HepG2 (cell line): ENCODE results near the gene CSNK1A1. TPM values are rescaled to one million over a fixed set of nuclear protein-coding genes. Genes with fewer than 3 reads are reported as not detected.

ENCODE experiments used
- ATAC-seq: fragments of 200-7000 bp; cut with Tn5 transposase; 3 replicates; pipeline ENCODE4 v1.9.1; 2020; ENCODE audit warnings: mild to moderate bottlenecking, moderate library complexity
- BruUV-seq: library from RNA; stranded (reverse); fragments of 400-500 nt; replicated peaks from 2 replicates; lab custom pipeline; 2021; lab: Mats Ljungman, UMichigan
- CTCF ChIA-PET: fragments of 300-600 bp; formaldehyde crosslinking; extraction: SDS; loops from one replicate; lab custom pipeline; 2021; ENCODE audit warnings: low total read pairs, inconsistent platforms, low intra/inter-chr PET ratio; lab: Yijun Ruan, JAX
- POLR2A ChIA-PET: fragments of 350-600 bp; sonication (Branson Sonifier 250); formaldehyde crosslinking; loops from one replicate; lab custom pipeline; 2020; ENCODE audit warnings: antibody characterized with exemption, inconsistent platforms; lab: Yijun Ruan, JAX
- DNase-seq: peaks from one replicate; pipeline ENCODE4 v3.0.0-alpha.2; 2015; ENCODE audit warnings: low spot score
- FAIRE-seq: peaks from 3 replicates; lab custom pipeline; 2011; peaks lifted over from hg19 to GRCh38; lab: Jason Lieb, UNC
- H2AFZ ChIP-seq: one replicate; pipeline ENCODE4 v1.6.1; 2011; ENCODE audit warnings: low read length, inconsistent platforms
- H3K27ac ChIP-seq: fragments of 300-600 bp; 3 replicates; pipeline ENCODE4 v1.8.0; 2011; ENCODE audit warnings: mixed run types, mild to moderate bottlenecking, mixed read lengths, low read length, inconsistent platforms; ENCODE audit not compliant: insufficient read depth; ENCODE audit errors: extremely low read length
- H3K27me3 ChIP-seq, 2 experiments: fragments of 200-600 bp in 1 of 2; 2 replicates in 1 of 2; 3 replicates in 1 of 2; pipeline versions ENCODE4 v1.6.0 to v1.8.0; 2011; ENCODE audit warnings: low read length in 2 of 2, mild to moderate bottlenecking in 2 of 2, moderate library complexity in 2 of 2, inconsistent platforms in 1 of 2; ENCODE audit not compliant: insufficient read depth in 2 of 2, control insufficient read depth in 1 of 2
- H3K36me3 ChIP-seq, 2 experiments: fragments of 200-600 bp in 1 of 2; replicated peaks in 1 of 2; 2 replicates in 1 of 2; 3 replicates in 1 of 2; pipeline versions ENCODE4 v1.5.1 to v1.8.0; 2011; ENCODE audit warnings: low read length in 2 of 2, inconsistent platforms in 1 of 2; ENCODE audit not compliant: insufficient read depth in 2 of 2, control insufficient read depth in 1 of 2
- H3K4me1 ChIP-seq: 2 replicates; pipeline ENCODE4 v1.5.1; 2012; ENCODE audit warnings: low read length, inconsistent platforms; ENCODE audit not compliant: insufficient read depth
- H3K4me2 ChIP-seq: 2 replicates; pipeline ENCODE4 v1.6.0; 2011; ENCODE audit warnings: low read depth, low read length, inconsistent platforms
- H3K4me3 ChIP-seq, 3 experiments: fragments of 200-600 bp in 1 of 3; sonication (generic), shearing (Covaris generic) in 1 of 3; replicated peaks in 1 of 3; 2 replicates each; pipeline ENCODE4 v1.5.1; 2011 to 2016; ENCODE audit warnings: low read length in 3 of 3, inconsistent platforms in 2 of 3, low read depth in 2 of 3, mild to moderate bottlenecking in 2 of 3, control low read depth in 1 of 3, mixed read lengths in 1 of 3; ENCODE audit not compliant: insufficient read depth in 1 of 3
- H3K79me2 ChIP-seq: one replicate; pipeline ENCODE4 v1.6.1; 2011; ENCODE audit warnings: low read length, inconsistent platforms; ENCODE audit not compliant: insufficient read depth
- H3K9ac ChIP-seq: 2 replicates; pipeline ENCODE4 v1.6.0; 2011; ENCODE audit warnings: mild to moderate bottlenecking, low read depth, low read length, inconsistent platforms; ENCODE audit not compliant: insufficient read depth
- H3K9me3 ChIP-seq: 2 replicates; pipeline ENCODE4 v1.5.1; 2012; ENCODE audit warnings: mild to moderate bottlenecking, low read length
- H4K20me1 ChIP-seq: 2 replicates; pipeline ENCODE4 v1.6.0; 2011; ENCODE audit warnings: inconsistent platforms, mild to moderate bottlenecking, low read length, moderate library complexity; ENCODE audit not compliant: insufficient read depth
- FOSL2 ChIP-seq: sonication (generic); formaldehyde crosslinking; IDR thresholded peaks from 2 replicates; pipeline ENCODE4 v1.4.0; 2020; ENCODE audit warnings: missing genetic modification reagents
- FOXA1 ChIP-seq, 2 experiments: fragments of 450-650 bp in 1 of 2; sonication (generic) in 1 of 2; formaldehyde crosslinking in 1 of 2; IDR thresholded peaks; 2 replicates each; pipeline versions ENCODE4 v1.4.0 to v1.6.1; 2016 to 2020; ENCODE audit warnings: missing genetic modification reagents in 1 of 2
- GATAD2A ChIP-seq: IDR thresholded peaks from 2 replicates; pipeline ENCODE4 v1.6.1; 2016
- JUN ChIP-seq: sonication (generic); formaldehyde crosslinking; IDR thresholded peaks from 2 replicates; pipeline ENCODE4 v1.4.0; 2020; ENCODE audit warnings: mild to moderate bottlenecking, missing genetic modification reagents
- PITX1 ChIP-seq: sonication (generic); formaldehyde crosslinking; IDR thresholded peaks from 2 replicates; pipeline ENCODE4 v1.5.1; 2020; ENCODE audit warnings: mild to moderate bottlenecking, missing genetic modification reagents
- RARA ChIP-seq: IDR thresholded peaks from 2 replicates; pipeline ENCODE4 v1.6.1; 2016; ENCODE audit warnings: missing genetic modification reagents, missing compliant biosample characterization
- RBFOX2 ChIP-seq: fragments of 200-400 bp; formaldehyde crosslinking; IDR thresholded peaks from 2 replicates; pipeline ENCODE4 v1.6.1; 2017; ENCODE audit warnings: low read depth, mild to moderate bottlenecking, low read length
- SNAI1 ChIP-seq: sonication (generic); formaldehyde crosslinking; IDR thresholded peaks from 2 replicates; pipeline ENCODE4 v1.5.0; 2020; ENCODE audit warnings: mild to moderate bottlenecking, missing genetic modification reagents, borderline replicate concordance
- SP140L ChIP-seq: sonication (generic); formaldehyde crosslinking; IDR thresholded peaks from 2 replicates; pipeline ENCODE4 v1.4.0; 2020; ENCODE audit warnings: missing genetic modification reagents, borderline replicate concordance
- SP5 ChIP-seq: IDR thresholded peaks from 2 replicates; pipeline ENCODE4 v1.6.1; 2016; ENCODE audit warnings: low read depth, borderline replicate concordance
- ZFP62 ChIP-seq: sonication (generic); formaldehyde crosslinking; IDR thresholded peaks from 2 replicates; pipeline ENCODE4 v1.4.0; 2020; ENCODE audit warnings: missing genetic modification reagents
- ZFY ChIP-seq: sonication (generic); formaldehyde crosslinking; IDR thresholded peaks from 2 replicates; pipeline ENCODE4 v1.4.0; 2020; ENCODE audit warnings: missing genetic modification reagents
- ZNF792 ChIP-seq: IDR thresholded peaks from 2 replicates; pipeline ENCODE4 v1.6.1; 2016
- WGBS: methylation state at CpG from one replicate; pipeline ENCODE4 v1.1.6; 2017; ENCODE audit warnings: low lambda C conversion rate; 5-methylcytosine and 5-hydroxymethylcytosine counted together
- in situ Hi-C: cut with HindIII; loops from 2 replicates; pipeline ENCODE4 v1.10.0; 2017; ENCODE audit warnings: low pct_unique_long_range_greater_than_20kb; ENCODE audit not compliant: extremely low pct_ligation_motif_present
- intact Hi-C: fragments of 100-400 bp; cut with micrococcal nuclease; formaldehyde crosslinking; loops from one replicate; pipeline ENCODE4 v1.10.0; 2022; ENCODE audit not compliant: unreplicated experiment
- polyA plus RNA-seq, 8 experiments: library from polyadenylated mRNA; depleted of rRNA in 3 of 8; stranded (reverse) in 7 of 8; unstranded in 1 of 8; fragments of >200 nt; fragmentation: Illumina TruSeq in 4 of 8; extraction: Trizol in 4 of 8; gene quantifications; 2 replicates each; pipeline versions ENCODE4 v1.2.1 to v1.2.3, GENCODE V29; 2011 to 2016; ENCODE audit warnings: low read depth in 4 of 8, missing spikeins in 1 of 8, mixed read lengths in 1 of 8; ENCODE audit not compliant: insufficient read depth in 1 of 8
- total RNA-seq, 5 experiments: library from RNA; depleted of rRNA; stranded (reverse); fragments of >200 nt; fragmentation: Illumina TruSeq; extraction: Trizol; gene quantifications; 2 replicates each; pipeline ENCODE4 v1.2.3, GENCODE V29; 2016; ENCODE audit warnings: low read depth in 1 of 5
- TF ChIP-seq, protein P1 (sequence below): sonication (generic); formaldehyde crosslinking; IDR thresholded peaks from 2 replicates; pipeline ENCODE4 v1.5.1; 2020; ENCODE audit warnings: mild to moderate bottlenecking, missing genetic modification reagents, moderate library complexity
- TF ChIP-seq, protein P2 (sequence below): sonication (generic); formaldehyde crosslinking; IDR thresholded peaks from 2 replicates; pipeline ENCODE4 v1.4.0; 2020; ENCODE audit warnings: missing genetic modification reagents
- TF ChIP-seq, protein P3 (sequence below): sonication (generic); formaldehyde crosslinking; conservative IDR thresholded peaks from 2 replicates; pipeline ENCODE4 v1.4.0; 2020; ENCODE audit warnings: mild to moderate bottlenecking, missing genetic modification reagents, moderate library complexity

The CSNK1A1 gene
- total and polyA plus RNA-seq, 2 of the 13 experiments (the other 11 are each of a cell fraction or from before 2014, with no cell fraction given) = 89.0 to 149 TPM

DNA sequence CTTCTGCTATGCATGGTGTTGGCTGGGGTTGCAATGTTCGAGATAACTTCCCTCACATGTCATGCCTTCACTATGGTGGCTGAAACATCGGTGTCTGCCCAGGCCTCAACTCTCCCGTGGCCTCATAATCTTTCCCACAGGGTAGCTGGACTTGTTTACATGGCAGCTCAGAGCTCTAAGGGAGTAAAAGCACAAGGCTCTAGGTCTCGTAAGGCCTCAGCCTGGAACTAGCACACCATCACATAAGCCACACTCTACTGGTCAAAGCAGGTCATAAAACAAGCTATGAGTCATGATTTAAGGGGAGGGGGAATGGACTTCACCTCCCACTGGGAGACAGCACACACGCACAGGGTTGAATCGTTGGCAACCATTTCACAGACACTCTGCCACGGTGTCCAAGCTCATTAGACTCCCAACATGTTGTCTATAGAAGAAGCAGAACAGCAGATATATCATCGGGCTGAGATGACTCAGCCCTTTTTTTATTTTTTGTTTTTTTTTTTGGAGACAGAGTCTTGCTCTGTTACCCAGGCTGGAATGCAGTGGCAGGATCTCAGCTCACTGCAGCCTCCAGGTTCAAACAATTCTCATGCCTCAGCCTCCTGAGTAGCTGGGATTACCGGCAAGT lies 105.4 kb downstream of the CSNK1A1 start:
- DNase-seq (peak; percentile 88), FAIRE-seq (peak; percentile 89), ATAC-seq (peak; percentile 70)
- Histone ChIP-seq H3K9me3 (no peaks in the 10 kb centered on the region), H3K79me2 (no peaks in the 10 kb centered on the region), H2AFZ (peak overlapping the region; percentile 35), H3K4me1 (peaks cover 68% of the 10 kb centered on the region), H3K27ac (peak overlapping the region; percentile 60), H3K9ac (peak overlapping the region; percentile 52), H3K36me3 (no peaks in the 10 kb centered on the region), H3K4me3 (peak overlapping the region in 1 of 3 experiments; percentile 19; a peak in 2 of 6 replicates), H3K27me3 (no peaks in the 10 kb centered on the region), H3K4me2 (peak overlapping the region; percentile 52), H4K20me1 (no peaks in the 10 kb centered on the region)
- BruUV-seq = no TSS peak
- in situ Hi-C loops = no loop called here
- POLR2A ChIA-PET = interaction anchor here (1.5 to 2.3 kb wide), 5 partner anchors 9 to 273 kb away, joined by 3 to 13 read pairs (median 10); partner anchors contain the start of gene CSNK1A1
- WGBS = 20% methylated on average over 8 of the region's 9 CpGs
- intact Hi-C loops = no loop called here
- CTCF ChIA-PET = no interaction called here
- TF ChIP-seq GATAD2A (CRISPR knock-in tag) = 0 out of 2 replicates have a peak, but pooled peaks have one; percentile 24
- TF ChIP-seq RBFOX2 = no peak
- peak; percentile 54; the same call in 1 of the 2 replicates for TF ChIP-seq ZFY (CRISPR knock-in tag)
- TF ChIP-seq, protein P1, sequence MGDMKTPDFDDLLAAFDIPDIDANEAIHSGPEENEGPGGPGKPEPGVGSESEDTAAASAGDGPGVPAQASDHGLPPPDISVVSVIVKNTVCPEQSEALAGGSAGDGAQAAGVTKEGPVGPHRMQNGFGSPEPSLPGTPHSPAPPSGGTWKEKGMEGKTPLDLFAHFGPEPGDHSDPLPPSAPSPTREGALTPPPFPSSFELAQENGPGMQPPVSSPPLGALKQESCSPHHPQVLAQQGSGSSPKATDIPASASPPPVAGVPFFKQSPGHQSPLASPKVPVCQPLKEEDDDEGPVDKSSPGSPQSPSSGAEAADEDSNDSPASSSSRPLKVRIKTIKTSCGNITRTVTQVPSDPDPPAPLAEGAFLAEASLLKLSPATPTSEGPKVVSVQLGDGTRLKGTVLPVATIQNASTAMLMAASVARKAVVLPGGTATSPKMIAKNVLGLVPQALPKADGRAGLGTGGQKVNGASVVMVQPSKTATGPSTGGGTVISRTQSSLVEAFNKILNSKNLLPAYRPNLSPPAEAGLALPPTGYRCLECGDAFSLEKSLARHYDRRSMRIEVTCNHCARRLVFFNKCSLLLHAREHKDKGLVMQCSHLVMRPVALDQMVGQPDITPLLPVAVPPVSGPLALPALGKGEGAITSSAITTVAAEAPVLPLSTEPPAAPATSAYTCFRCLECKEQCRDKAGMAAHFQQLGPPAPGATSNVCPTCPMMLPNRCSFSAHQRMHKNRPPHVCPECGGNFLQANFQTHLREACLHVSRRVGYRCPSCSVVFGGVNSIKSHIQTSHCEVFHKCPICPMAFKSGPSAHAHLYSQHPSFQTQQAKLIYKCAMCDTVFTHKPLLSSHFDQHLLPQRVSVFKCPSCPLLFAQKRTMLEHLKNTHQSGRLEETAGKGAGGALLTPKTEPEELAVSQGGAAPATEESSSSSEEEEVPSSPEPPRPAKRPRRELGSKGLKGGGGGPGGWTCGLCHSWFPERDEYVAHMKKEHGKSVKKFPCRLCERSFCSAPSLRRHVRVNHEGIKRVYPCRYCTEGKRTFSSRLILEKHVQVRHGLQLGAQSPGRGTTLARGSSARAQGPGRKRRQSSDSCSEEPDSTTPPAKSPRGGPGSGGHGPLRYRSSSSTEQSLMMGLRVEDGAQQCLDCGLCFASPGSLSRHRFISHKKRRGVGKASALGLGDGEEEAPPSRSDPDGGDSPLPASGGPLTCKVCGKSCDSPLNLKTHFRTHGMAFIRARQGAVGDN (CRISPR knock-in tag) = peak; percentile 35; the same call in 1 of the 2 replicates
- no peak for TF ChIP-seq ZFP62 (CRISPR knock-in tag)
- peak; percentile 34; the same call in 1 of the 2 replicates for TF ChIP-seq ZNF792 (CRISPR knock-in tag)
- peak; percentile 64; the same call in 1 of the 2 replicates for TF ChIP-seq SP5 (CRISPR knock-in tag)
- TF ChIP-seq, protein P2, sequence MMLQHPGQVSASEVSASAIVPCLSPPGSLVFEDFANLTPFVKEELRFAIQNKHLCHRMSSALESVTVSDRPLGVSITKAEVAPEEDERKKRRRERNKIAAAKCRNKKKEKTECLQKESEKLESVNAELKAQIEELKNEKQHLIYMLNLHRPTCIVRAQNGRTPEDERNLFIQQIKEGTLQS (CRISPR knock-in tag) = peak; percentile 87
- TF ChIP-seq, protein P3, sequence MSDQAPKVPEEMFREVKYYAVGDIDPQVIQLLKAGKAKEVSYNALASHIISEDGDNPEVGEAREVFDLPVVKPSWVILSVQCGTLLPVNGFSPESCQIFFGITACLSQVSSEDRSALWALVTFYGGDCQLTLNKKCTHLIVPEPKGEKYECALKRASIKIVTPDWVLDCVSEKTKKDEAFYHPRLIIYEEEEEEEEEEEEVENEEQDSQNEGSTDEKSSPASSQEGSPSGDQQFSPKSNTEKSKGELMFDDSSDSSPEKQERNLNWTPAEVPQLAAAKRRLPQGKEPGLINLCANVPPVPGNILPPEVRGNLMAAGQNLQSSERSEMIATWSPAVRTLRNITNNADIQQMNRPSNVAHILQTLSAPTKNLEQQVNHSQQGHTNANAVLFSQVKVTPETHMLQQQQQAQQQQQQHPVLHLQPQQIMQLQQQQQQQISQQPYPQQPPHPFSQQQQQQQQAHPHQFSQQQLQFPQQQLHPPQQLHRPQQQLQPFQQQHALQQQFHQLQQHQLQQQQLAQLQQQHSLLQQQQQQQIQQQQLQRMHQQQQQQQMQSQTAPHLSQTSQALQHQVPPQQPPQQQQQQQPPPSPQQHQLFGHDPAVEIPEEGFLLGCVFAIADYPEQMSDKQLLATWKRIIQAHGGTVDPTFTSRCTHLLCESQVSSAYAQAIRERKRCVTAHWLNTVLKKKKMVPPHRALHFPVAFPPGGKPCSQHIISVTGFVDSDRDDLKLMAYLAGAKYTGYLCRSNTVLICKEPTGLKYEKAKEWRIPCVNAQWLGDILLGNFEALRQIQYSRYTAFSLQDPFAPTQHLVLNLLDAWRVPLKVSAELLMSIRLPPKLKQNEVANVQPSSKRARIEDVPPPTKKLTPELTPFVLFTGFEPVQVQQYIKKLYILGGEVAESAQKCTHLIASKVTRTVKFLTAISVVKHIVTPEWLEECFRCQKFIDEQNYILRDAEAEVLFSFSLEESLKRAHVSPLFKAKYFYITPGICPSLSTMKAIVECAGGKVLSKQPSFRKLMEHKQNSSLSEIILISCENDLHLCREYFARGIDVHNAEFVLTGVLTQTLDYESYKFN (CRISPR knock-in tag) = peak; percentile 43; the same call in 1 of the 2 replicates
- peak; percentile 75; the same call in 1 of the 2 replicates for TF ChIP-seq JUN (CRISPR knock-in tag)
- TF ChIP-seq SP140L (CRISPR knock-in tag) = no peak
- TF ChIP-seq SNAI1 (CRISPR knock-in tag) = no peak
- TF ChIP-seq FOXA1 (IDR thresholded peaks at IDR 0.05) = no peak
- no peak; the same call in 1 of the 2 replicates for TF ChIP-seq FOXA1 (CRISPR knock-in tag; IDR thresholded peaks at IDR 0.05)
- TF ChIP-seq FOSL2 (CRISPR knock-in tag) = peak; percentile 97
- peak; percentile 13; the same call in 1 of the 2 replicates for TF ChIP-seq PITX1
- peak; percentile 33; the same call in 1 of the 2 replicates for TF ChIP-seq RARA
